OCI-LY1 (cell line): Measurements from ENCODE around the gene CFAP65.

Source experiments
- H2AFZ ChIP-seq: fragments of 200-600 bp; sonication (generic), shearing (Covaris generic); 2 replicates; pipeline ENCODE4 v1.6.0; 2014; ENCODE audit warnings: antibody characterized with exemption, mild to moderate bottlenecking, low read length
- H3F3A ChIP-seq: fragments of 200-600 bp; sonication (generic), shearing (Covaris generic); 2 replicates; pipeline ENCODE4 v1.6.0; 2014; ENCODE audit warnings: mild to moderate bottlenecking, antibody characterized with exemption, low read length, moderate library complexity; ENCODE audit not compliant: insufficient read depth
- H3K27ac ChIP-seq: fragments of 200-600 bp; sonication (generic); 2 replicates; pipeline ENCODE4 v1.5.1; 2014; ENCODE audit warnings: low read length, mixed run types, mild to moderate bottlenecking, low read depth; ENCODE audit not compliant: poor library complexity, severe bottlenecking
- H3K27me3 ChIP-seq: fragments of 200-600 bp; sonication (generic); 2 replicates; pipeline ENCODE4 v1.6.0; 2014; ENCODE audit warnings: antibody characterized with exemption, mild to moderate bottlenecking, low read length, moderate library complexity; ENCODE audit not compliant: insufficient read depth
- H3K36me3 ChIP-seq: fragments of 200-600 bp; sonication (generic); 2 replicates; pipeline ENCODE4 v1.6.1; 2014; ENCODE audit warnings: mild to moderate bottlenecking, antibody characterized with exemption, low read length, moderate library complexity, mixed read lengths; ENCODE audit not compliant: insufficient read depth
- H3K4me1 ChIP-seq: fragments of 200-600 bp; sonication (generic); 2 replicates; pipeline ENCODE4 v1.5.1; 2014; ENCODE audit warnings: mild to moderate bottlenecking, low read length, moderate library complexity; ENCODE audit not compliant: insufficient read depth, severe bottlenecking
- H3K4me2 ChIP-seq: fragments of 200-600 bp; sonication (generic), shearing (Covaris generic); 2 replicates; pipeline ENCODE4 v1.6.1; 2014; ENCODE audit warnings: low read length
- H3K4me3 ChIP-seq: fragments of 200-600 bp; sonication (generic); 2 replicates; pipeline ENCODE4 v1.5.1; 2014; ENCODE audit warnings: low read length, low read depth, mild to moderate bottlenecking, mixed read lengths; ENCODE audit not compliant: poor library complexity, severe bottlenecking
- H3K79me2 ChIP-seq: fragments of 200-600 bp; shearing (Covaris generic); 2 replicates; pipeline ENCODE4 v1.6.1; 2016; ENCODE audit warnings: mixed run types, low read length, mixed read lengths; ENCODE audit not compliant: insufficient read depth
- H3K9ac ChIP-seq: fragments of 200-600 bp; sonication (generic), shearing (Covaris generic); 2 replicates; pipeline ENCODE4 v1.6.1; 2014; ENCODE audit warnings: mild to moderate bottlenecking, low read length, mixed read lengths
- H3K9me2 ChIP-seq: fragments of 200-600 bp; sonication (generic), shearing (Covaris generic); 2 replicates; pipeline ENCODE4 v1.6.1; 2014; ENCODE audit warnings: low read depth, mild to moderate bottlenecking, low read length, mixed read lengths
- H3K9me3 ChIP-seq: fragments of 200-600 bp; shearing (Covaris generic); 2 replicates; pipeline ENCODE4 v1.6.1; 2014; ENCODE audit warnings: low read length, mixed read lengths
- H4K20me1 ChIP-seq: fragments of 200-600 bp; sonication (generic), shearing (Covaris generic); 2 replicates; pipeline ENCODE4 v1.6.0; 2016; ENCODE audit warnings: mild to moderate bottlenecking, low read length; ENCODE audit not compliant: insufficient read depth
- EZH2 ChIP-seq: fragments of 200-600 bp; sonication (generic), shearing (Covaris generic); IDR thresholded peaks from 2 replicates; pipeline ENCODE4 v1.8.0; 2017; ENCODE audit warnings: borderline replicate concordance, mixed run types, mild to moderate bottlenecking, antibody characterized with exemption, low read length, moderate library complexity, mixed read lengths
- TF ChIP-seq, protein P1 (sequence below): fragments of 200-600 bp; sonication (generic), shearing (Covaris generic); IDR thresholded peaks from 2 replicates; pipeline ENCODE4 v1.5.1; 2017; ENCODE audit warnings: mild to moderate bottlenecking, antibody characterized with exemption, low read length, moderate library complexity, mixed read lengths

Gene CFAP65

DNA sequence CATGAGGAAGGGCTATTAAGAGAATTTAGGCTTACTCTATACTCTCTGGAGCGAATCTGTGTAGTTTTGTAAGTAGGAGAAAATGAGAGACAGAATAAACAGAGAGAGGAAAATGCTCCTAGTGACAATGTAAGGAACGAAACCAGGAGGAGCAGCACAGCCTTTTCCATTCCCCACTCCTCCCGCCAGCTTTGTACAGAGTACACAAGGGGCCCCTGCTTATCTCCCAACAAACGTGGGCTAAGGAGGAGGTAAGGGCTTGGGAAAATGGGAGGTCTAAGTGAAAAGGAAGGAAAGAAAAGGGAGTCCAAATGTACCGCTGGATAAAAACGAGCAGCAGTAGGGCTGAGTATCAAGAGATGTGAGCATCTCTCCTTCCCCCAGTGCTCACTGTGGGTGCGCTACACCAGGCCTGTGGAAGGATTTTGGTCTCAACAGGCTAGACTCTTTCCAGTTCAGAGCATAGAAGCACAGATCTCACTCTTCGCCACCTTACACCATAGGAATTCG lies 31.5 kb upstream of the CFAP65 start:
- Histone ChIP-seq H3K36me3 (peaks cover 8% of the 10 kb centered on the region; the same call in 1 of the 2 replicates), H3K9me2 (no peaks in the 10 kb centered on the region), H3K9me3 (no peaks in the 10 kb centered on the region), H3K4me3 (no peak overlapping the region), H3K4me2 (no peak overlapping the region), H3K27ac (no peak overlapping the region), H2AFZ (no peak overlapping the region), H3F3A (no peaks in the 10 kb centered on the region), H3K79me2 (no peaks in the 10 kb centered on the region), H3K9ac (no peak overlapping the region), H3K27me3 (no peaks in the 10 kb centered on the region), H3K4me1 (no peaks in the 10 kb centered on the region), H4K20me1 (no peaks in the 10 kb centered on the region)
- TF ChIP-seq, protein P1, sequence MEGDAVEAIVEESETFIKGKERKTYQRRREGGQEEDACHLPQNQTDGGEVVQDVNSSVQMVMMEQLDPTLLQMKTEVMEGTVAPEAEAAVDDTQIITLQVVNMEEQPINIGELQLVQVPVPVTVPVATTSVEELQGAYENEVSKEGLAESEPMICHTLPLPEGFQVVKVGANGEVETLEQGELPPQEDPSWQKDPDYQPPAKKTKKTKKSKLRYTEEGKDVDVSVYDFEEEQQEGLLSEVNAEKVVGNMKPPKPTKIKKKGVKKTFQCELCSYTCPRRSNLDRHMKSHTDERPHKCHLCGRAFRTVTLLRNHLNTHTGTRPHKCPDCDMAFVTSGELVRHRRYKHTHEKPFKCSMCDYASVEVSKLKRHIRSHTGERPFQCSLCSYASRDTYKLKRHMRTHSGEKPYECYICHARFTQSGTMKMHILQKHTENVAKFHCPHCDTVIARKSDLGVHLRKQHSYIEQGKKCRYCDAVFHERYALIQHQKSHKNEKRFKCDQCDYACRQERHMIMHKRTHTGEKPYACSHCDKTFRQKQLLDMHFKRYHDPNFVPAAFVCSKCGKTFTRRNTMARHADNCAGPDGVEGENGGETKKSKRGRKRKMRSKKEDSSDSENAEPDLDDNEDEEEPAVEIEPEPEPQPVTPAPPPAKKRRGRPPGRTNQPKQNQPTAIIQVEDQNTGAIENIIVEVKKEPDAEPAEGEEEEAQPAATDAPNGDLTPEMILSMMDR: no peak
- no peak for TF ChIP-seq EZH2

DNA sequence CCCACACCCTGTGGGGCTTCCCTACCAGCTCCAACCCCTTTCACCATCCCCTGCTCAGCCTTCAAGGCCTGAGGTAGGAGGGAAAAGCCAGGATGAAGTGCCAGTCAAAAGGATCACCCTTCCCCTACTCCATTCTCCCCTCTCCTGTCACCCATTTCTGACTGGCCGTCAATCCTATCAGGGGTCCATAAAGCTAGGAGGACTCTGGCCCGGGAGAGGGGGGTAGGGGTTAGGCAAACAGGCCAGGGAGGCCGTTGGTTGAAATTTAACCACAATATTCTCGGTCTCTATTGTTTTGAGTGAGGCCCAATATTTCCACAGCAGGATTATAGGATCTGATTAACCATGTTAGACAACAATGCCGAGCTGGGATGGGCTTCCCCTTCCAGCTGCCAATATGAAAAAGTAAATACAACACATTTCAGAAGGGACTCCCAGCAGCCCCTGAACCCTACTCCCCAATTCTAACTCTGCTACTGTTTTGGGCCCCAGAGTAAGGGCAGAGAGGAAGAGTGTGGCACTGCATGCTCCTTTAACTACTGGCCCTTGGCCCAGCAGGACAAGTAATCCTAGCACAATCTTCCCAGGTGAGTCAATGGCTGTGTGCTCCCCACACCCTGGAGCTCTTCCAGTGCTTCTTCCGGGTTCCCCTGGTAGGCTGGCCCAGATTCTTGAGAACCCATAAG lies 30.0 kb upstream of the CFAP65 start:
- Histone ChIP-seq H3K9ac (no peak overlapping the region), H3K4me1 (no peaks in the 10 kb centered on the region), H3K27me3 (no peaks in the 10 kb centered on the region), H3K27ac (no peak overlapping the region), H3F3A (no peaks in the 10 kb centered on the region), H3K4me3 (no peak overlapping the region), H3K79me2 (no peaks in the 10 kb centered on the region), H2AFZ (no peak overlapping the region), H3K4me2 (no peak overlapping the region), H4K20me1 (no peaks in the 10 kb centered on the region), H3K9me2 (no peaks in the 10 kb centered on the region), H3K36me3 (no peaks in the 10 kb centered on the region), H3K9me3 (no peaks in the 10 kb centered on the region)
- TF ChIP-seq, protein P1: no peak

DNA sequence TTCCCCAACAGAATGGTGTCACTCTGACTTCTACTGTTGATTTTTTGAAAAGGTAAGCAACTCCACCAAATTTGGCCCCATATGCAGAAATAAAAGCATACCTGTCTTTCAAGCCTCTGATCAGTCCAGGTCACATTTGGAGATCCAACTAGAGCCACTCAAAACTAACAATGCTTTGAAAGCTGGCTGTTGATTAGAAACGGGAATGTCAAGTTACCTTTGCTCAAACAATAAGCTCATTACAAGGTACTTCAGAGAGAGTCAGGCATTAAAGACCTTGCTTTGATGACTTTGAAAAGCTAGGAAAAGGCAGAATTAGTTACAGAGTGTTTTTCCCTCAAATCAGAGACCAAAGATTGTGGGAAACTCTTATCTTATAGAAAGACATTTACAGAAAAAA lies 24.2 kb upstream of the CFAP65 start:
- H3K9me3 ChIP-seq: no peaks in the 10 kb centered on the region

More for the DNA sequence above, 24.2 kb upstream of the CFAP65 start:
- Histone ChIP-seq H2AFZ (no peak overlapping the region), H3K4me3 (no peak overlapping the region), H3F3A (no peaks in the 10 kb centered on the region), H3K4me2 (no peak overlapping the region), H4K20me1 (no peaks in the 10 kb centered on the region), H3K27me3 (no peaks in the 10 kb centered on the region), H3K27ac (no peak overlapping the region), H3K9me2 (no peaks in the 10 kb centered on the region), H3K9ac (no peak overlapping the region), H3K36me3 (no peaks in the 10 kb centered on the region), H3K79me2 (no peaks in the 10 kb centered on the region), H3K4me1 (no peaks in the 10 kb centered on the region)
- TF ChIP-seq EZH2: no peak
- TF ChIP-seq, protein P1: no peak
